GM23338 (cell line): Measurements from ENCODE around the gene ALKAL2.

ENCODE experiments used
- CTCF ChIP-seq, 2 experiments: fragments of 200-600 bp in 1 of 2; sonication (generic) in 1 of 2; conservative IDR thresholded peaks; 2 replicates each; pipeline versions ENCODE4 v1.5.1 to v1.6.1; 2016 to 2017; ENCODE audit warnings: antibody characterized with exemption in 2 of 2, low read depth in 2 of 2, mild to moderate bottlenecking in 2 of 2, moderate library complexity in 1 of 2
- EZH2phosphoT487 ChIP-seq: fragments of 200-600 bp; sonication (generic); IDR thresholded peaks from one replicate; pipeline ENCODE4 v1.8.1; 2018; ENCODE audit warnings: antibody characterized with exemption; ENCODE audit not compliant: unreplicated experiment
- POLR2AphosphoS5 ChIP-seq: IDR thresholded peaks from 2 replicates; pipeline ENCODE4 v1.6.1; 2016; ENCODE audit warnings: antibody characterized with exemption, low read depth
- ZNF331 ChIP-seq: fragments of 250-450 bp; sonication (Bioruptor Pico); IDR thresholded peaks from 2 replicates; pipeline ENCODE4 v1.5.0; 2020; ENCODE audit warnings: low read depth, mild to moderate bottlenecking, moderate library complexity

DNA sequence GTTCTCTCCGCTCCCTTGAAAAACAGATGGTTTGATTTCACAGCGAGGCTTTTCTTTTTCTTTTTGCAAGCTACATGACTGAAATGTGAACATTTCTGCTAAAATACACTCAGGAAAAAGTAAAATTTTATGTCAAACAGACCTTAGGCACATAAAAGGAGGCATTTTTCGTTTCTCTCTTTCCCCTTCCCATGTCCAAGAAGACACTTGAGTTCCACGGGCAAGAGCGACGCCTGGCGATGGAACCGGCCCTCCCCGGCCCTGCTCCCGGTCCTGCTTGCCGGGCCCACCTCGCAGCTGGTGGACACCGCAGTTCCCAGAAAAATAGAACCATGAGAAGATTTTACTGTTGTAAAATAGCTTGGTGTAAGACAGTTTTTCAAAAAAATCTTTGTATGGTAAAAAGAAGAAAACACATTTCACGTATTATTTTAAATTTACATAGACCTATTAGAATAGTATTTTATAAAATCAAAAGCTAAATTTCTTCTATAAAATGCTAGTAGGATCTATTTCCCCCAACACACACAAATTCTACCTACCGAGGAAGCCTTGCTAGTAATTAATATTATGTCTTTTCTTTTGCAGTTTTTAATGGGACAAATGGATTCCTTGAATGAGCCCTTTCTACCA, 2.3 kb upstream of the ALKAL2 start:
- TF ChIP-seq POLR2AphosphoS5 (no peak), ZNF331 (CRISPR knock-in tag) (no peak), CTCF (conservative IDR thresholded peaks at IDR 0.05; ENCODE audit: low read depth in 2 of 2) (peak; percentile 84 to 91), EZH2phosphoT487 (no peak)
